GM19239 (cell line): ENCODE results near the gene TGFA.

Source experiments
- DNase-seq: peaks from one replicate; pipeline ENCODE4 v3.0.0; 2011; ENCODE audit warnings: low spot score; ENCODE audit not compliant: insufficient read length
- FAIRE-seq: peaks from 2 replicates; lab custom pipeline; 2011; peaks lifted over from hg19 to GRCh38; lab: Jason Lieb, UNC

The TGFA gene

DNA sequence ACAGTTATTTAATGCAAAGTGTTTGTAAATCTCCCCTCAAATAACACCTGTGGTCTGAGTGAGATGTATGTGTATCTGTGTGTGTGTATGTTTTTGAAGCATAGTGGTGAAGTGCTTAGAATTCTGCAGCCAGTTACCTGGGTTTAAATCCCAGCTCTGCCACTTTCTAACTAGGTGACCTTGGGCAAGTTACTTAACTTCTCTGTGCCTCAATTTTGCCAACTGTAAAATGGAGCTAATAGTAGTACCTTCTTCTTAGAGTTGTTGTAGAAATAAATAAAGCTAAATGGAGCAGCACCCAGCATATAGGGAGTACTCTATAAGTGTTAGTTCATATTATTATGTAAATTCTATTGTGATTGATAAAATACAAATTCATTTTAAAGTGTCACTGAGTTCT is 48.9 kb downstream of the TGFA start:
- DNase-seq (no peak), FAIRE-seq (no peak)

DNA sequence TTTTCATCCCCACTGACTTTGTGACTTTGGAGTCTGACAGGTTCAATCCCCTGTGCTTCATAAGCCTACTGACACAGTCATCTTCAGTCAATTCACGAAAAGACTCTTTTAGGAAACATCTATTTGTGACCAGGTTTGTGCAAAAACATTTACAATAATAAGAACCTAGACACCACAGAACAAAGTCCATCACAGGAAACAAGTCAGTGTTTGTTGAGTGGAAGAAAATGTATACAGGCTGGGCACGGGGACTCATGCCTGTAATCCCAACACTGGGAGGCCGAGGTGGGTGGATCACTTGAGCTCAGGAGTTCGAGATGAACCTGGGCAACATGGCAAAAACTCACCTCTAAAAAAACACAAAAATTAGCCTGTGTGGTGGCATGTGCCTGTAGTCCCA is 49.7 kb downstream of the TGFA start:
- FAIRE-seq (no peak), DNase-seq (no peak)

DNA sequence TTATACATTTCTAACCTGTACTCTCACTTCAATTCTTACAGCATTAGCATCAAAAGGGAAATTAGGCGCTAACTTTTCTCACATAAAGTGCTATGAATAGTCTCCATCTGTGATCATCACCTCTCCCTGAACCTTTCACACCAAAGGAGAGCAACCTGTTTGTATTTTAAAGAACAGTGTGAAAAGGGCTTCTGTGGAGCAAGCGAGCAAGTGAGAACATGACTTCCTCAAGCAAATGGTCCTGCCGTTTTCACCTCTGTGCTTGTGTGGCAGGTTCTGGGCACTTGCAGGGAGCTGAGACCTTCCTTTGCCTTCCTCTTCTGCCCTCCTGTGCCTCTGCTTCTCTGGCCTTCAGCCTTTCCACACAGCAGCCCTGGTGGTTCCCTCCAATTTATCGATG is 51.9 kb downstream of the TGFA start:
- DNase-seq (no peak), FAIRE-seq (no peak)

DNA sequence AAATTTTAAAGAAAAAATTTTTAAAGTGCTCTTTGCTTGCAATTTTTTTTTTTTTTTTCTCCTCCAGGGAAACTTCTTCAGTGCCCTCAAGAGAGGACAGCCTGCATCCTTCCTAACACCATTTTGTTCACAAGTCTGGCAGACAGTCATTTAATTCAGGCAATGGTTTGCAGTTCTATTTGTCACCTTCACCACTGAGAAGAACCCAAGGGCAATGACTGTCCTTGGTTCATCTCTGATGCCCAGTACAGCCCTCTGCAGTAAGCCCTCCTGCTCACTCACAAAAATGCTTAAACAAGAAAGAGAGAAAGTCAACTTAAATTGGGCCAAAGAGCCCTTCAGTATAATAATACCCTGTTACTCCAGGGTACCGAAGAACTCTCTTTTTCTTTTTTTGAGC is 52.4 kb downstream of the TGFA start:
- DNase-seq (no peak), FAIRE-seq (no peak)

DNA sequence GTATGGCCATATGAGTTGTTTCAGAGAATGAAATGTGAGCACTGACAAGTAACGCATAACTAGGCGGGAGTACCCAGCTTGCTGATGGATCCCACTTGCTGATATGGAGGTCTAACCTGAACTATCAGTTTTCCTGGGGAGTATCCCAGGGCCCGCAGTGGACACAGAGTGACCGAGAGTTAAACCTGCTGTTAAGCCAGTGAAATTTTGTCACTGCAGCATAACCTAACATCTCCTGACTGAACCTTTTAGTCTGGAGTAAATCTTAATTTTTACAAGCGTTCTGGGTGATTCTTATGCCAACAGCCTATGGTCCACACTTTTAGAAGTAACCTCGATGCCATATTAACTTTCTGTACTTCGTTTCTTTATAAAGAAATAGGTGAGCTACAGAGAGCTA is 54.4 kb downstream of the TGFA start:
- no peak for DNase-seq
- no peak for FAIRE-seq

DNA sequence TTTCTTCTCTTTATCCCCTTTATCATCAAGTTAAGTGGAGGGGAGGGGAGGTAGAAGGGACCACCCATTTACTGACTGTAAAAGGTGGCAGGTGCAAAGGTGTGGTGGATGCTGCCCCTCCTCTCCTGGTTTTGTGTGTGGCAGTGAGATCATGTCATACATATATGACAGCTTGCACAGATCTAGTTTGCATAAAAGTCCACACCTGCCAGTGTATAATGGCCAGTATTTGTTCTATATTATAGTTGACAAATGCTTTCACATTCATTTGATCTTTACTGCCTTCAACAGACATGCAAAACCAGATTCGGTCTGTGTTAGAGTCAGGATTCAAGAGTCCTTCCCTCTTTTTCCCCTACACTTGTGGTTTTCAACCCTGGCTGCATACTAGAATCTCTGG is 55.1 kb downstream of the TGFA start:
- FAIRE-seq: no peak
- DNase-seq: no peak

DNA sequence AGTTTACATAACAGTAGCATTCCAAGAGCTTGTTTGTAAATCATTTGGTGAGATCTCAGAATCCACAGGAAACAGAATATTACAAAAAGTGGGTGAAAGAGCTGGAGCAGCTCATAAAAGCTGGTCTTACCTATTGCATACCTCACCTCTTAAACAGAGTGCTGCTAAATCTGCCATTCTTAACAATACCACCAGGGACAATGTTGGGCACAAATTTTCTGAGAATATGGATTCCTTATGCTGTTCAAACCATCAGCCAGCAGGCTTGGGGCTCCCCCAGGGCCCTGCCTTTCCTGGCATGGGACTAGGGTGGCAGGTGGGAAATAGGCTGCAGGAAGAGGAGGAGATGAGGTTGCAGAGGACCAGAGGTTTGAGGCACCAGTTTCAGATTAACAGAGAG is 55.6 kb downstream of the TGFA start:
- FAIRE-seq: no peak
- DNase-seq: no peak

DNA sequence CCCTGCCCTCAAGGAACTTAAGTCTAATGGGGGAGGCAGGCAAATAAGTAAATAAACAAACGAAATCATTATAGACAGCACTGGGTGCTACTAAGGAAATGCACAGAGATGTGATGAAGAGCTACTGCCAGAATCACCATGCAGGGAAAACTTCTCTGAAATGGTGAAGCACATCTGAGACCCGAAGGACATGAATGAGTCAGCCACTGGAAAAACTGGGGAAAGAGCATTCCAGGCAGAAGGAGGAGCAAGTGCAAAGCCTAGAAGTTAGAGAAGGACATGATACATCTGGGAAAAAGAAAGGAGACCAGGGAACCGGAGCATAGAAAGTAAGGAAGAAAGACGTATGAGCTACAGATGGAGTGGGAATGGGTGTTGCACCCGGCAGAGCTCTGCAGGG is 56.8 kb downstream of the TGFA start:
- DNase-seq: no peak
- no peak for FAIRE-seq

DNA sequence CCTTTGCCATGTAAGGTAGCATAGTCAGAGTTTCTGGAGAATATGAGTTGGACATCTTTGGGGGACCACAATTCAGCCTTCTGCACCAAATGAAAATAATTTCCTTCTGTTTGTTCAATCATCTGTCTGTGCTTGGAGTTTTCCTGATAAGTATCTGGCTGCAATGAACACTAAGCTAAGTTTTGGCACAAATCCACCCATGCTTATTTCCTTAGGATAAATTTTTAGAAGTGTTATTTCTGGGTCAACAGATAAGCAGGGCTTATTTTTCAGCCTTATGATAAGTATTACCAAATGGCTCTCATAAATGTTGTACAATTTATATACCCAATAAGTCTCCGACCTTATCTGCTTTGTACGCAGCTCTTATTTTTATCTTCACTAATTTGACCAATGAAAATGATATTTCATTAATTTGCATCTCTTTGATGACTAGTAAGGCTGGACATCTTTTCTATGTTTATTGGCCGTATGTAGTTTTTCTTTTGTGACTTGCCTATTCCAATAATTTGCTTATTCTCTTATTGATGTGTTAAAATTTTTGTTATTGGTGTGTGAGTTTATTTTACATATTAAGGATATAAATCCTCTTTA is 59.2 kb downstream of the TGFA start:
- DNase-seq: no peak
- no peak for FAIRE-seq

DNA sequence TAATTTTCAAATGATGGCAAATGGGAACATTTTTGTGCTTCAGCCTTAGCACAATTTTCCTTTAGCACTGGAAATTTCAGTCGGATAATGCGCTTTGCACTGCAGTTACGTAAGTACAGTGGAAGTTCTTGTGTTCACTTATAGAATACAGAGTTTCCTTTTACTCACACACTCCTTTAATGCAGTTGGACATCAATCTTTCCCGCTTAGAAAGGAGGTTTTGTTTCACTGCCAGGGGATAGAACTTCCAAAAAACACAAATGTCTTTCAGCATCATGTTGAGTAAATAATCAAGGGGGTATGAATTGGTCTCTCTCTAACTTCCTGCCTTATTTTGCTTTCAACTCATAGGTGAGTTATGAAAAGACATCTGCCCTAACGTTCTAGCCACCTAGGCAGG is 63.2 kb downstream of the TGFA start:
- FAIRE-seq (no peak), DNase-seq (no peak)

DNA sequence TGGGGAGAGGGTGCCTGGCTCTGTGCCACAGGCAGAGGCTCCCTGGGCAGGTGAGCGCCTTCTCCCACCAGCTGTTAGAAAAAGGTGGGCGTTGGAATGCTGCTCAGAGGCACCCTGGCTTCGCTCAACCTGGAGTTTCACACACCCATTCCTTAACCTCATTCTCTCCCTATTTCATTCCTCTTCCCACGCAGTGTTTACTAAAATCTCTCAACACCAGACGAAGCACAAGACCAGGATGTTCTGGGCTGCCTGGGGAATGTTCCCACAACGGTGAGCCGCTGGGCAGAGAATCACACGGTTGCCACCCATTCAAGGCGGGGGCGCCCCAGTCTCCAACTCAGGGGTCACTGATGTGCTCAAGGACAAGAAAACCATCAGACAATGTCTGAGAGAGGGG is 64.5 kb downstream of the TGFA start:
- DNase-seq: no peak
- no peak for FAIRE-seq

DNA sequence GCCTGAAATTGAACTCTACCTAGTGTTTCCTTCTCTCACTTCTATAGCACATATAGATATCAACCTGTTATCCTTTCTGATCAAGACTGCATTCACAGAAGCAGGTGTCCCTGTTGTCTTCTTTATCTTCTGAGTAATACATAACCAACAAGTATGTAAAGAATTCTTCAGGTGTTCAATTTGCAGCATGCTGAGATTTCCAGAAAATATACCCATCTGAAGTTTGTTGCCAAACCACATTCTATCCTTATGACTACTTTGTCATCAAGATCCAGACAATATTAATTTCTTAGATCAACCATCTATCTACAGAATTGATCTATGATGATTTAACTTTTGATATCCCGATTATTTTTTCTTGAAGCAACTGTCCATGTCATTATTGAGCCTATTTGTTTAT is 69.5 kb downstream of the TGFA start:
- FAIRE-seq: no peak
- DNase-seq: no peak

DNA sequence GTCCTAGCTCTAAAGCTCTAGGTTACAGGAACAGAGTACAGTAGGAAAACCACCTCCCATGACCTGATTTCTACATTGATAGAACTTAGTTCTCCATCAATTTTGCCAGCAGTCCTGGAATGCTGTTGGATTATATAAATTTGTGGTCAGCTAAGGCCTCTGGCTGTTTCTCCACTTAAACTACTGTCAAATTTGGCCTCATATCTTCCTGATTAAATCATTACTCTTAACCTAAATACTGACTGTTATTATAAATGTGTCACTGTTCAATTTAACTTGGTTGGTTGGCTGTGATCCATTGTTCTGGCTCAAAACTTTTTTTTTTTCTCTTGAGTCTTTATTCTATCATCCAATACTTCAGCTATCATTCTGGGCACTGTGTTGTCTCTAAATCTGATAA is 71.2 kb downstream of the TGFA start:
- DNase-seq (no peak), FAIRE-seq (no peak)

DNA sequence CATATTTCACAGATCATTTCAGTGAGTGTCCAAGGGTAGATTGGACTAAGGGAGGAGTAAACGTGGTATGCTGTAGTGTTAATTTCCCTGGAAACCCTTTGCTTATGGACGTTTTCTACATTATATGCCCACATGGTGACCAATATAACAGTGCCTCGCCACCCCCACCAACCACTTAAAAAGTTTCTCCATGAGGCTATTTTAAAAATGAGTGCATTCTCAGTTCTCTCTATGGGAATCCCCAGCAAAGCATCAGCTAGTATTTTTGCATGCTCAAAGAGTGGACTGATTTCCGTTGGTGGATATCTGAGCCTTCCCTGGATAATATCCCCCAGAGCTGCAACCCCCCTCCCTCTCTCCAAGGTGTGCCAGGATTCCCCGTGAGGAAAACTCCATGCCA is 73.2 kb downstream of the TGFA start:
- FAIRE-seq: no peak
- no peak for DNase-seq

DNA sequence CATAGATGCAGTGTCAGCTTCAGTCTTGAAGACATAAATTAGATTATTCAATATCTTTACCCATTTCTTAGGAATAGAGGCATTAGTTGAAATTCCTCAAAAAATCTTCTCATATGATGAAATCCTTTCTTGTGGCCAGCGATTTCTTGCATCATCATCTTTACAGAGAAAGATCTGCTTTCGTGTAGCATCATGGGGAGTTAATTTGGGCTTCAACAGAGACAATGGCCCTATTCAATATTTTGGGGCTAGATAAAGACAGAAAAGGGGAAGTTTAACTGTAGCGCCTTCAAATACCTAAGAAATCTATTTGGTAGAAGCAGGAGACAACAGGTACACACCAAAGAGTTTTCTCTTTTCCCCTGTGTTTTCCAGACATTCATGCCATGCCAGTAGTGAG is 73.8 kb downstream of the TGFA start:
- DNase-seq (no peak), FAIRE-seq (no peak)

DNA sequence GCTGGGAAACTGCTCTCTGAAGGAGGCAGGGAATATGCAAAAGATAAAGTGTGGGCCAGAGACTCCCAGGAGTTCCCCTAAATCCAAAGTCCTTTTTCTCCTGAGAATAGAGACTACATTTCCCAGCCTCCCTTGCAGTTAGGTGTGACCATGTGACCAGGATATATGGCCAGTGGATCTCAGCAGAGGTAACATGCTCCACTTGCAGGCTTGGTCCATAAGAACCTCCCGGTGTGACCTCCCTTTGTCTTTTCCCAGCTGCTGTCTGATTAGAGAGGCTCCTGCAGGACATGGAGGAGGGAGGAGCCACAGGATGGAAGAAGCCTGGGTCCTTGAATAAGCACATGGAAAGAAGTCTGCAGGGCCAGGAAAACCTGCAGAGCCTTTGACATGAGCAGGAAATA is 76.2 kb downstream of the TGFA start:
- FAIRE-seq: no peak
- DNase-seq: no peak

DNA sequence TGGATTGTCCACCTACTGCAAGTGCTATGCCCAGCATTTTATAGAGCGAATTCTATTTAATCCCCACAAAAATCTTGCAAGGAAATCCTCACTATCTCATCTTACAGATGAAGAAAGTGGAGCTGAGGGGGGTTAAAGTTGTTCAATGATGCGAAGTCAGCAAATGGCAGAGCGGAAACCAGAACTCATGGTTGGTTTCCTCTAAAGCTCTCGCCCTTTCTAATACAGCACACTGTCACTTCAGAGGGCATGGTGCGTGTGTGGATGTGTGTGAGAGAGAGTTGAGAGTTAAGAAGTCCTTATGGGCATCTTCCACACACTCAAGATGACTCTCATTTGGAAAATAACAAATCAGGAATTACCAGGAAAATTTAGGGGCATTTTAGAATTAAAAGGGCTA is 78.4 kb downstream of the TGFA start:
- FAIRE-seq (no peak), DNase-seq (no peak)

DNA sequence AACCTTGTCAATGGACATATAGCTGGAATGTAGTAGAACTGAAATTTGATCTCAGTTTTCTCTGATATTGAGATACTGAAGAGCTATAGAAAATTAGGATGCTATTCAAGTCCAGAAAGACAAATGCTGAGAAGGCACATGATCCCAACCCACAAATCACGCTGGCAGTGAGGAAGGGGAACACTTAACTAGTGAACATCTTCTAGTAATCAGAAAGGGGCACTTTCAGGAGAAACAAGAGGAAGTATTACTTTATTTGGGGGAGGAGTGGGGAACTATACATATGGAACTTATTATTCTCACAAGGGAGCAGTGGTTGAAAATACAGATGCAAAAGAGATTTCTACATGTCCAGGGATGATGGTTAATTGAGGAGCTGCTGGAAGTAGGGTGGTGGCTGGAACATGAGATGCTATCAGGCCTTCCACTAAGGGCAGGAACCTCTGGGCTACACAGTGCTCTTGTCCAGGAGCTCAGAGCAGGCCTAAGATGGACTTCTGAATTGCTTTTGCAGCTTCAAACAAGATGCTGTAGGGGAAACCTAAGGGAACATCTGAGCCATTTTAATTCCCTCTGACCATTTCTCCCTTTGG is 79.3 kb downstream of the TGFA start:
- FAIRE-seq: no peak
- no peak for DNase-seq

DNA sequence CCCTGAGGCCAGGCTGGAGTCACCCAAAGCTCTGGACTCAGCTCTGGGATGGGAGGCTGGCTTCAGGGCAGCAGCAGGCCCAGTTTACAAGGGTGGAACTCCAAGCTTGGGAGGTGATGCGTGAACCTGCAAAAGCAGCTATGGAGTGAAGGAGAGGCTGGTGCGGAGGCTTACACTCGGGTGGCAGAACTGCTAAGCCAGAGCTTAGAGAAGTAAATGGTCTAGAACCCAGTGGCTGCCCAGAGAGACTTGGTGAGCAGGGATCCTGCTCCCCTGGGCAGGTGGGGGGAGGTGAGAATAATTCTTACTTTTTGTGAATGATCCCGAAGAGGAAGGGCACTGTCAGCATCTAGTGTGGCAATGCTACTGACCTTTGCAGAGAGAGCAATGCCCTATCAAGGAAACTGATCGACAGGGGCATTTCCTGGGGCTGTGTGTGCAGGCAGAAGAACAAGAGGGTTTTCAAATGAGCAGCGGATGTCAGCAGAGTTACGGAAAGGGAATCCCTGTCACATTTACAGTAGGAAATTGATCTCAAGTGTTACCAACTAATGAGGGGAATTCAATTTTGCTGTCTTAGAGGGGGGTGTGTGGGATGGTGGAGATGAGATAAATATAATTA is 80.4 kb downstream of the TGFA start:
- FAIRE-seq (no peak), DNase-seq (no peak)

DNA sequence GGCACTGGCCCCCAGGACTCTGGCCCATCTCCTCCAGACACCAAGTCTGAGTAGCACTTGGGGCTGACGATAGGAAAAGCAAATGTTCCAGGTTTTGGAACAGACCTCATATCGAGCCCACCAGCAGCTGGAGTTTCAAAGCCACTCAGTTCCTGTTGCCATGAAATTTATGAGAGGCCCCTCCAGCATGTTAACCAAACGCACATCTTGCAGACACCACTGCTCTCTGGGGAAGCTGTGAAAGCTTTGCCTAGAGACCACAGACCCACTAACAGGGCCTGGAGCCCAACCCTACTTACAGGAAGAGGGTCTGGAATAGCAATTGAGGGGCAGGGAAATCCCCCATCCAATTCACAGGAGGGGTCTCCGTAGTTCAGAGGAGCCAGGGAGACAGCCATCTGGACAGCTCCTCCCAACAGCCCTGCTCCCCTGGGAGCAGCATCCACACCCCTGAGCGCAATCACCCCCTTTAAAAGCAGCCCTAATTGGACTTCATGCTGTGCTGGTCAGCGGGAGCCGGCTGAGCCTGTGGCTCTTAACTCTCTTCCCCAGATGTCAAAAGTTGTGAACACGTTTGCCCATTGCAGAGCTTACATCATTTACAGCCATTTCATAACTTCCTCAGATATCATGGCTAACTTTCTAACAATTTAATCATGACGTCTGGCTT is 81.3 kb downstream of the TGFA start:
- DNase-seq (no peak), FAIRE-seq (no peak)

DNA sequence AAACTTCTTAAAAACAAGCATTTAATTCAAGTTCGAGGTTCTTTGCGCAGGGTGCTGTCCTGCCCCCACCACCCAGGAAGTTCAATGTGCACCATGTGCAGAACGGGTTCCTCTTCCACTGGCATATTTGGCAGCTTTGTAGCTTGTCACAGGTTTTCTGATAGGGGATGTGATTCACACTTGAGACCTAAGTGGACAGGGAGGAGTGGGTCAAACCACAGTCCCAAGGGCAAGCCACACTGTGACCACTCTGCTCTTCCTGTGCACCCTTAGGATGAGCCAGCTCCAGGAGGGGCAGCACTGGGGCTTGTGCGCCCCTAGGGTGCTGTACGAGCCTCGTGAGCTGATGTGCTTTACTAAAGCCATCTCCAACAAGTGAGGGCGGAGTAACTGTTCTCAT is 82.5 kb downstream of the TGFA start:
- no peak for FAIRE-seq
- DNase-seq: no peak

DNA sequence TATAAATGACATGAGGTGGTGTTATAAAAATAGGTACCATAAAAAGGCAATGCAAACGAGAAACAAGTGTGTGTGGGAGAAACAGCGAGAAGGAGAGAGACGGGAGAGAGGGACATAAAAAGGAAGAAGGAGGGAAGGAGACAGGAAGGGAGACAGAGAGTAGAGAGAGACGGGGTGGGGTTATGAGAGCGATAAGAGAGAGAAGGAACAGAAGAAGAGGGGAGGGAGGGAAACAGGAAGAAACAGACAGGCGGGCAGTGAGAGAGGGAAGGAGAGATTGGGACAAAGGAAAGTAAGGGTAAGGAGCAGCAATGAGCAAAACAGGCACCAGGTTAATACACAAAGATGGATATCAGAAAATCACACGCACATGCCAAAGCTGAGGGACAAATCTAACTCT is 83.7 kb downstream of the TGFA start:
- no peak for FAIRE-seq

More for the DNA sequence above, 83.7 kb downstream of the TGFA start:
- no peak for DNase-seq
